MCF 10A (cell line): Measurements from ENCODE around the gene CYYR1. TPM values are rescaled to one million over a fixed set of nuclear protein-coding genes. Genes with fewer than 3 reads are reported as not detected.

ENCODE experiments used
- BruUV-seq: library from RNA; stranded (reverse); fragments of 400-500 nt; replicated peaks from 2 replicates; lab custom pipeline; 2021; lab: Mats Ljungman, UMichigan
- CTCF ChIA-PET: fragments of 300-600 bp; sonication (Branson Sonifier 250); formaldehyde crosslinking; extraction: SDS; loops from one replicate; lab custom pipeline; 2021; ENCODE audit warnings: antibody characterized with exemption, inconsistent platforms; lab: Yijun Ruan, JAX
- POLR2A ChIA-PET: fragments of 300-600, 350-650 bp; sonication (Branson Sonifier 250); formaldehyde crosslinking; extraction: SDS; loops from one replicate; lab custom pipeline; 2020; ENCODE audit warnings: antibody characterized with exemption, inconsistent platforms; lab: Yijun Ruan, JAX
- DNase-seq: peaks from one replicate; pipeline ENCODE4 v3.0.0-alpha.2; 2018; ENCODE audit not compliant: unreplicated experiment
- H3K27ac Mint-ChIP-seq: one replicate; pipeline ENCODE4 v1.8.0; 2022; ENCODE audit warnings: mild to moderate bottlenecking, low read depth, mixed read lengths; ENCODE audit not compliant: unreplicated experiment
- H3K27me3 Mint-ChIP-seq: one replicate; pipeline ENCODE4 v1.8.0; 2022; ENCODE audit warnings: mixed read lengths; ENCODE audit not compliant: insufficient read depth, unreplicated experiment
- H3K36me3 Mint-ChIP-seq: one replicate; pipeline ENCODE4 v1.8.0; 2022; ENCODE audit warnings: mild to moderate bottlenecking, moderate library complexity, mixed read lengths; ENCODE audit not compliant: insufficient read depth, unreplicated experiment
- H3K4me1 Mint-ChIP-seq: one replicate; pipeline ENCODE4 v1.8.0; 2022; ENCODE audit warnings: mixed read lengths; ENCODE audit not compliant: insufficient read depth, unreplicated experiment
- H3K4me3 Mint-ChIP-seq: one replicate; pipeline ENCODE4 v1.8.0; 2022; ENCODE audit warnings: mild to moderate bottlenecking, moderate library complexity, mixed read lengths; ENCODE audit not compliant: unreplicated experiment
- H3K9me3 Mint-ChIP-seq: one replicate; pipeline ENCODE4 v1.8.0; 2022; ENCODE audit warnings: mixed read lengths; ENCODE audit not compliant: unreplicated experiment
- intact Hi-C: fragments of 100-400 bp; cut with micrococcal nuclease; formaldehyde crosslinking; loops from 2 replicates; pipeline ENCODE4 v1.14.1; 2022
- total RNA-seq: library from RNA; stranded (reverse); gene quantifications from 2 replicates; pipeline ENCODE4 v1.2.3, GENCODE V29; 2022
- TF ChIP-seq, protein P1 (sequence below): fragments of 200-600 bp; IDR thresholded peaks from one replicate; pipeline ENCODE4 v1.8.0; 2022; ENCODE audit warnings: antibody characterized with exemption, mild to moderate bottlenecking; ENCODE audit not compliant: unreplicated experiment

CYYR1 gene
- total RNA-seq, 1 experiment from 2014 or later, result not detected

DNA sequence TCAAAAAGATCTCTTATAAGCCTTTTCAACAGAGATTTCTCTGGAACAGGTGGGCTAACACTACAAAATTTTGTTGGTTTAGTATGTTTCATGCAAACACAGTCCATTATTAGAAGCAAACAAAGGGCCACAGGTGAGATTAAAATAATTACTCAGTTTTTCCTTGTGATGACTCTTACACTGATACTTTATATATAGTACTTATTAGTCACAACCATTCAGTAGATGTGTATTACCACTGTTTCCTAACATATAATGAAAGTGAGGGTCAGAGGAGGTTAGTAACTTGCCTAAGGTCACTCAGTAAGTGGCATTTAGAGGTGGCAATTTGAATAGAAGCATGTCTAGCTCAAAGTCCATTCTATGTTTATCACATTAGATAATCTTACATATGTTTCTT is 44.2 kb downstream of the CYYR1 start:
- TF ChIP-seq, protein P1, sequence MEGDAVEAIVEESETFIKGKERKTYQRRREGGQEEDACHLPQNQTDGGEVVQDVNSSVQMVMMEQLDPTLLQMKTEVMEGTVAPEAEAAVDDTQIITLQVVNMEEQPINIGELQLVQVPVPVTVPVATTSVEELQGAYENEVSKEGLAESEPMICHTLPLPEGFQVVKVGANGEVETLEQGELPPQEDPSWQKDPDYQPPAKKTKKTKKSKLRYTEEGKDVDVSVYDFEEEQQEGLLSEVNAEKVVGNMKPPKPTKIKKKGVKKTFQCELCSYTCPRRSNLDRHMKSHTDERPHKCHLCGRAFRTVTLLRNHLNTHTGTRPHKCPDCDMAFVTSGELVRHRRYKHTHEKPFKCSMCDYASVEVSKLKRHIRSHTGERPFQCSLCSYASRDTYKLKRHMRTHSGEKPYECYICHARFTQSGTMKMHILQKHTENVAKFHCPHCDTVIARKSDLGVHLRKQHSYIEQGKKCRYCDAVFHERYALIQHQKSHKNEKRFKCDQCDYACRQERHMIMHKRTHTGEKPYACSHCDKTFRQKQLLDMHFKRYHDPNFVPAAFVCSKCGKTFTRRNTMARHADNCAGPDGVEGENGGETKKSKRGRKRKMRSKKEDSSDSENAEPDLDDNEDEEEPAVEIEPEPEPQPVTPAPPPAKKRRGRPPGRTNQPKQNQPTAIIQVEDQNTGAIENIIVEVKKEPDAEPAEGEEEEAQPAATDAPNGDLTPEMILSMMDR, result no peak
- CTCF ChIA-PET, result interaction anchor here (0.6 kb wide), 1 partner anchor 501 kb away, joined by 7 read pairs; no protein-coding TSS in a partner anchor
- H3K27me3 Mint-ChIP-seq, result no peaks in the 10 kb centered on the region

DNA sequence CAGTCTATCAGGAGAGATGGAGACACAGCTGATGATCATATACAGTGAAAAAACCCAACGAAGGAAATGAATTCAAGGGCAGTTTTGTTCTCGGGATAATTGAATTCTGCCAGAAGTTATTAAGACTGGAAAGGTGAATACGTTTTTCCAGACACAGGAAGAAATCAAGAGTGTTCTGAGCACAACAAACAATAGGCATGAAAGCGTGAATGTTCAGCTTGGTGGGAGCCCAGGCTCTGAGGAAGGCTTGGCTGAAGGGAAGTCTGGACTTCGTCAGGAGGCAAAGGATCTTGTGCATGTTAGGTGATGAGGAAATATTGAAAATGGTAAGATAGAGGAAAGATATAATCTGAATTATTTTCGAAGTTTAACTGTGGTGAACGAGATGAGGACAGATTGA is 50.4 kb downstream of the CYYR1 start:
- H3K4me1 Mint-ChIP-seq, result no peaks in the 10 kb centered on the region
- ChIA-PET CTCF (no interaction called here), POLR2A (interaction anchor here (0.6 kb wide), 1 partner anchor 216 kb away, joined by 3 read pairs; no protein-coding TSS in a partner anchor)
- no peak overlapping the region for H3K27ac Mint-ChIP-seq
- H3K27me3 Mint-ChIP-seq, result no peaks in the 10 kb centered on the region
- BruUV-seq, result no TSS peak
- no peaks in the 10 kb centered on the region for H3K36me3 Mint-ChIP-seq
- no peak overlapping the region for H3K4me3 Mint-ChIP-seq
- intact Hi-C loops, result no loop called here
- TF ChIP-seq, protein P1, result no peak
- H3K9me3 Mint-ChIP-seq, result no peaks in the 10 kb centered on the region
- DNase-seq, result no peak

More for the DNA sequence above, 44.2 kb downstream of the CYYR1 start:
- no peak for DNase-seq
- H3K27ac Mint-ChIP-seq, result no peak overlapping the region
- H3K4me3 Mint-ChIP-seq, result no peak overlapping the region
- H3K36me3 Mint-ChIP-seq, result no peaks in the 10 kb centered on the region
- POLR2A ChIA-PET, result interaction anchor here (0.6 kb wide), 1 partner anchor 94 kb away, joined by 3 read pairs; no protein-coding TSS in a partner anchor
- no peaks in the 10 kb centered on the region for H3K4me1 Mint-ChIP-seq
- BruUV-seq, result no TSS peak
- intact Hi-C loops, result no loop called here
- H3K9me3 Mint-ChIP-seq, result no peaks in the 10 kb centered on the region

DNA sequence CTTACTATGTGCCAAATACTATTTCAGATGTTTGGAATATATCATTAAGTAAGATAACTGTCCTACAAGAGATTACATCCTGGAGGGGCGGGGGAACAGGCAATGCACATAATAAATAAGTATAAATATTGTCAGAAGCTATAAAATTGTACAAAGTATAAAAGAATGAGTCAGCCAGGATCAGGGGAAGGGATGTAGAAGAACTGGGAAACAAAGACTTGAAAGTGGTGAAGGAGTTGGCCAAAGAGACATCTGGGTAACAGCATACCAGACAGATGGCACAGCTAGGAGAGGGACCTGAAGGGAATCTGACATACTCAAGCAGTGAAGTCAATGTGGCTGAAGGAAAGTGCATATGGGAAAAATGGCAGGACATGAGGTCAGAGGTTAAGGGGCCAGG is 53.9 kb downstream of the CYYR1 start:
- TF ChIP-seq, protein P1, result no peak
- H3K9me3 Mint-ChIP-seq, result no peaks in the 10 kb centered on the region
- POLR2A ChIA-PET, result no interaction called here
- no peaks in the 10 kb centered on the region for H3K27me3 Mint-ChIP-seq
- intact Hi-C loops, result no loop called here
- no peak overlapping the region for H3K27ac Mint-ChIP-seq
- no peak overlapping the region for H3K4me3 Mint-ChIP-seq
- no peak for DNase-seq
- CTCF ChIA-PET, result interaction anchor here (0.6 to 0.7 kb wide), 2 partner anchors 55 to 624 kb away, joined by 3 to 4 read pairs; no protein-coding TSS in a partner anchor
- peaks cover 9% of the 10 kb centered on the region for H3K4me1 Mint-ChIP-seq
- no peaks in the 10 kb centered on the region for H3K36me3 Mint-ChIP-seq
- no TSS peak for BruUV-seq

DNA sequence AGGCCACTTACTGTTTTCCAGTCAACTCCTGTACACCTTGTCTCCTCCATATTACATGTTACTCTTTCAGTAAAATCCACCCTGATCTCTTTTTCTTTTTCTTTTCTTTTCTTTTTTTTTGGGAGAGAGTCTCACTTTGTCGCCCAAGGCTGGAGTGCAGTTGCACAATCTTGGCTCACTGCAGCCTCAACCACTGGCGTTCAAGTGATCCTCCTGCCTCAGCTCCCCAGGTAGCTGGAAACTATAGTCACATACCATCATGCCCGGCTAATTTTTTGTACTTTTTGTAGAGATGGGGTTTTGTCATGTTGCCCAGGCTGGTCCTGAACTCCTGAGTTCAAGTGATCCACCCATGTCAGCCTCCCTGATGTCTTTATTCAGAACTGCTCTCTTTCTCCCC is 57.8 kb downstream of the CYYR1 start:
- BruUV-seq, result no TSS peak
- peaks cover 20% of the 10 kb centered on the region for H3K4me1 Mint-ChIP-seq
- no peaks in the 10 kb centered on the region for H3K27me3 Mint-ChIP-seq
- no peaks in the 10 kb centered on the region for H3K9me3 Mint-ChIP-seq
- CTCF ChIA-PET, result interaction anchor here (0.6 kb wide), 1 partner anchor 678 kb away, joined by 5 read pairs; no protein-coding TSS in a partner anchor
- H3K36me3 Mint-ChIP-seq, result no peaks in the 10 kb centered on the region
- TF ChIP-seq, protein P1, result no peak
- peak; percentile 44 for DNase-seq
- POLR2A ChIA-PET, result no interaction called here
- intact Hi-C loops, result no loop called here
- peak overlapping the region; percentile 70 for H3K27ac Mint-ChIP-seq
- no peak overlapping the region for H3K4me3 Mint-ChIP-seq
